Peyer's patch (tissue), 4 donors: ENCODE measurements around the gene TEX29.

Source experiments
- POLR2A ChIP-seq, 2 donors: fragments of 450-650 bp; IDR thresholded peaks; one replicate each; pipeline ENCODE4 v1.5.1; 2017; ENCODE audit warnings: antibody characterized with exemption in 2 of 2, mild to moderate bottlenecking in 2 of 2, moderate library complexity in 2 of 2
- TF ChIP-seq, protein P1 (sequence below), 6 experiments: fragments of 450-650 bp in 4 of 6; fragments of 200-600 bp in 2 of 6; sonication (generic) in 1 of 6; IDR thresholded peaks; one replicate each; pipeline ENCODE4 v1.5.1; 2017 to 2019; ENCODE audit warnings: antibody characterized with exemption in 6 of 6, mild to moderate bottlenecking in 3 of 6, moderate library complexity in 1 of 6

DNA sequence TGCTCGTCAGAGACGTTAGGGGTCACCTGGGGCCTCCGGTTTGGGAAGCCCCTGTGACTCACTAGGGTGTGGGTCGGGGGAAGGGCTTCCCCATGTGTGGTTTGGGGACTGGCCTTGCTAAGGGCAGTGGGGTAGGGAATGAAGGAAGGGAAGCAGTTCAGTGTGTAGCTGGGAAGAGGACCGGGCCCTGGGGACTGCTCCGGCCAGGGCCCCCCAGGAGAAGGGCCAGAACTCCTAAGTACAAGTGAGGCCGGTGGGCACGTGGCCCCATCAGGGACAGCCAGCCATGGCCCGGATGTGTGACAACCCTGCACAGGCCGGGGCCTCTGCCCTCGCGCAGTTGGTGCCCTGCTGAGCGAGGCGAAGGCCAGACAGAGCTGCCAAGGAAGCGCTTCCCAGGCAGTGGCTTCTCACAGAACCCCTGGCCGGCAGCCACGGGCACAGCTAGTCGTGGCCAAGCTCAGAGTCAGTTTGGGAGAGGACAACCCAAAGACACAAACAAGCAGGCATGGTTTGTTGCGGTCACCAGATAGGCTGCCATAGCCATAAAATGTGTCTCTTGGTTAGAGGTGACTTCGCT lies 25.7 kb downstream of the TEX29 start:
- TF ChIP-seq POLR2A (IDR thresholded peaks at IDR 0.05), result no peak
- TF ChIP-seq, protein P1, sequence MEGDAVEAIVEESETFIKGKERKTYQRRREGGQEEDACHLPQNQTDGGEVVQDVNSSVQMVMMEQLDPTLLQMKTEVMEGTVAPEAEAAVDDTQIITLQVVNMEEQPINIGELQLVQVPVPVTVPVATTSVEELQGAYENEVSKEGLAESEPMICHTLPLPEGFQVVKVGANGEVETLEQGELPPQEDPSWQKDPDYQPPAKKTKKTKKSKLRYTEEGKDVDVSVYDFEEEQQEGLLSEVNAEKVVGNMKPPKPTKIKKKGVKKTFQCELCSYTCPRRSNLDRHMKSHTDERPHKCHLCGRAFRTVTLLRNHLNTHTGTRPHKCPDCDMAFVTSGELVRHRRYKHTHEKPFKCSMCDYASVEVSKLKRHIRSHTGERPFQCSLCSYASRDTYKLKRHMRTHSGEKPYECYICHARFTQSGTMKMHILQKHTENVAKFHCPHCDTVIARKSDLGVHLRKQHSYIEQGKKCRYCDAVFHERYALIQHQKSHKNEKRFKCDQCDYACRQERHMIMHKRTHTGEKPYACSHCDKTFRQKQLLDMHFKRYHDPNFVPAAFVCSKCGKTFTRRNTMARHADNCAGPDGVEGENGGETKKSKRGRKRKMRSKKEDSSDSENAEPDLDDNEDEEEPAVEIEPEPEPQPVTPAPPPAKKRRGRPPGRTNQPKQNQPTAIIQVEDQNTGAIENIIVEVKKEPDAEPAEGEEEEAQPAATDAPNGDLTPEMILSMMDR (IDR thresholded peaks at IDR 0.05), result no peak
